HCT116 (cell line): ENCODE measurements around the gene ELAVL2. TPM values are rescaled to one million over a fixed set of nuclear protein-coding genes. Genes with fewer than 3 reads are reported as not detected.

ENCODE experiments used
- ATAC-seq: fragments of 200-7000 bp; cut with Tn5 transposase; 2 replicates; pipeline ENCODE4 v1.9.1; 2020; ENCODE audit warnings: mild to moderate bottlenecking, moderate library complexity
- BruUV-seq: library from RNA; stranded (reverse); fragments of 400-500 nt; replicated peaks from 2 replicates; lab custom pipeline; 2021; lab: Mats Ljungman, UMichigan
- CTCF ChIA-PET: fragments of 300-600 bp; sonication (Branson Sonifier 250); formaldehyde crosslinking; loops from one replicate; lab custom pipeline; 2021; ENCODE audit warnings: antibody characterized with exemption; lab: Charles Lee
- POLR2A ChIA-PET: fragments of 300-600, 350-600 bp; sonication (Branson Sonifier 250); formaldehyde crosslinking; loops from one replicate; lab custom pipeline; 2021; ENCODE audit warnings: antibody characterized with exemption; lab: Charles Lee
- RAD21 ChIA-PET, 2 experiments: fragments of 300-600 bp; sonication (Branson Sonifier 250); formaldehyde crosslinking; loops; one replicate each; lab custom pipeline; 2023; ENCODE audit warnings: low total read pairs in 2 of 2; ENCODE audit not compliant: uncharacterized antibody in 2 of 2, unreplicated experiment in 2 of 2, low non-redundant PET in 1 of 2; lab: Charles Lee
- DNase-seq: peaks from one replicate; pipeline ENCODE4 v3.0.0-alpha.2; 2010; ENCODE audit warnings: low read depth, low spot score
- H2AFZ ChIP-seq: fragments of 200-600 bp; shearing (Covaris generic), sonication (generic); 2 replicates; pipeline ENCODE4 v1.6.1; 2017; ENCODE audit warnings: low read depth, mixed run types, mixed read lengths, antibody characterized with exemption, low read length; ENCODE audit not compliant: poor library complexity, severe bottlenecking
- H3K27ac ChIP-seq: 2 replicates; pipeline ENCODE4 v1.5.1; 2012; ENCODE audit warnings: low read depth, low read length
- H3K27me3 ChIP-seq: fragments of 200-600 bp; sonication (generic); 2 replicates; pipeline ENCODE4 v1.6.1; 2016; ENCODE audit warnings: mixed run types, low read length, mixed read lengths; ENCODE audit not compliant: insufficient read depth
- H3K36me3 ChIP-seq, 2 experiments: fragments of 200-500 bp in 1 of 2; fragments of 200-600 bp in 1 of 2; sonication (Bioruptor generic) in 1 of 2; sonication (generic) in 1 of 2; 2 replicates each; pipeline versions ENCODE4 v1.5.1 to v1.6.1; 2014 to 2016; ENCODE audit warnings: low read length in 2 of 2, inconsistent platforms in 1 of 2, mixed read lengths in 1 of 2, mixed run types in 1 of 2; ENCODE audit not compliant: insufficient read depth in 2 of 2, control insufficient read depth in 1 of 2
- H3K4me1 ChIP-seq, 2 experiments: fragments of 200-600 bp in 1 of 2; sonication (generic) in 1 of 2; 2 replicates each; pipeline versions ENCODE4 v1.5.1 to v1.6.1; 2012 to 2017; ENCODE audit warnings: low read length in 2 of 2, inconsistent platforms in 1 of 2, mild to moderate bottlenecking in 1 of 2, mixed read lengths in 1 of 2, mixed run types in 1 of 2, moderate library complexity in 1 of 2; ENCODE audit not compliant: insufficient read depth in 2 of 2, control insufficient read depth in 1 of 2
- H3K4me2 ChIP-seq: fragments of 200-600 bp; sonication (generic); 2 replicates; pipeline ENCODE4 v1.6.1; 2017; ENCODE audit warnings: mixed run types, low read length, mixed read lengths
- H3K4me3 ChIP-seq, 2 experiments: fragments of 200-600 bp in 1 of 2; sonication (generic) in 1 of 2; replicated peaks in 1 of 2; 2 replicates each; pipeline ENCODE4 v1.5.1; 2011 to 2016; ENCODE audit warnings: low read length in 2 of 2, control low read depth in 1 of 2, low read depth in 1 of 2, mild to moderate bottlenecking in 1 of 2, mixed read lengths in 1 of 2, mixed run types in 1 of 2
- H3K79me2 ChIP-seq: fragments of 200-600 bp; sonication (generic); 2 replicates; pipeline ENCODE4 v1.6.1; 2017; ENCODE audit warnings: mild to moderate bottlenecking, mixed run types, low read length, moderate library complexity, mixed read lengths; ENCODE audit not compliant: insufficient read depth
- H3K9ac ChIP-seq: fragments of 200-600 bp; sonication (generic); 2 replicates; pipeline ENCODE4 v1.6.1; 2016; ENCODE audit warnings: low read length, mixed read lengths
- H3K9me2 ChIP-seq: fragments of 200-600 bp; sonication (generic), shearing (Covaris generic); 2 replicates; pipeline ENCODE4 v1.6.1; 2017; ENCODE audit warnings: mixed run types, mild to moderate bottlenecking, moderate library complexity; ENCODE audit not compliant: insufficient read depth
- H3K9me3 ChIP-seq, 2 experiments: fragments of 200-500 bp in 1 of 2; fragments of 200-600 bp in 1 of 2; sonication (Bioruptor generic) in 1 of 2; sonication (generic) in 1 of 2; 2 replicates each; pipeline ENCODE4 v1.6.1; 2014 to 2017; ENCODE audit warnings: low read length in 2 of 2, mixed read lengths in 2 of 2, inconsistent platforms in 1 of 2, low read depth in 1 of 2, mild to moderate bottlenecking in 1 of 2, mixed run types in 1 of 2, moderate library complexity in 1 of 2; ENCODE audit not compliant: control insufficient read depth in 1 of 2, insufficient read depth in 1 of 2
- H4K20me1 ChIP-seq: fragments of 200-600 bp; sonication (generic), shearing (Covaris generic); 2 replicates; pipeline ENCODE4 v1.6.1; 2017; ENCODE audit warnings: mixed run types, mild to moderate bottlenecking, moderate library complexity; ENCODE audit not compliant: insufficient read depth
- CBX3 ChIP-seq: IDR thresholded peaks from 2 replicates; pipeline ENCODE4 v1.6.1; 2012; ENCODE audit warnings: low read depth
- EZH2phosphoT487 ChIP-seq: fragments of 200-600 bp; IDR thresholded peaks from 2 replicates; pipeline ENCODE4 v1.6.1; 2018; ENCODE audit warnings: antibody characterized with exemption, borderline replicate concordance
- FOSL1 ChIP-seq: IDR thresholded peaks from 2 replicates; pipeline ENCODE4 v1.6.1; 2012; ENCODE audit warnings: low read depth
- POLR2AphosphoS5 ChIP-seq: IDR thresholded peaks from 2 replicates; pipeline ENCODE4 v1.6.1; 2011; ENCODE audit warnings: mild to moderate bottlenecking, low read depth, low read length, moderate library complexity
- SP1 ChIP-seq: IDR thresholded peaks from 2 replicates; pipeline ENCODE4 v1.6.1; 2012; ENCODE audit warnings: low read depth
- SRF ChIP-seq: IDR thresholded peaks from 2 replicates; pipeline ENCODE4 v1.6.1; 2012; ENCODE audit warnings: low read depth
- ZFX ChIP-seq: fragments of 450-650 bp; IDR thresholded peaks from 2 replicates; pipeline ENCODE4 v1.6.1; 2017
- intact Hi-C: fragments of 100-400 bp; cut with micrococcal nuclease; formaldehyde crosslinking; loops from 2 replicates; pipeline ENCODE4 v1.10.0; 2022
- total RNA-seq: library from RNA; stranded (reverse); gene quantifications from one replicate; pipeline ENCODE4 v1.2.1, GENCODE V29; 2021; ENCODE audit not compliant: unreplicated experiment
- TF ChIP-seq, protein P1 (sequence below): IDR thresholded peaks from 2 replicates; pipeline ENCODE4 v1.6.1; 2012
- TF ChIP-seq, protein P2 (sequence below): IDR thresholded peaks from 2 replicates; pipeline ENCODE4 v1.6.1; 2011; ENCODE audit warnings: mild to moderate bottlenecking, low read length, moderate library complexity; ENCODE audit not compliant: insufficient replicate concordance; ENCODE audit errors: extremely low read depth

ELAVL2 gene
- total RNA-seq, 1 experiment from 2014 or later, result not detected

DNA sequence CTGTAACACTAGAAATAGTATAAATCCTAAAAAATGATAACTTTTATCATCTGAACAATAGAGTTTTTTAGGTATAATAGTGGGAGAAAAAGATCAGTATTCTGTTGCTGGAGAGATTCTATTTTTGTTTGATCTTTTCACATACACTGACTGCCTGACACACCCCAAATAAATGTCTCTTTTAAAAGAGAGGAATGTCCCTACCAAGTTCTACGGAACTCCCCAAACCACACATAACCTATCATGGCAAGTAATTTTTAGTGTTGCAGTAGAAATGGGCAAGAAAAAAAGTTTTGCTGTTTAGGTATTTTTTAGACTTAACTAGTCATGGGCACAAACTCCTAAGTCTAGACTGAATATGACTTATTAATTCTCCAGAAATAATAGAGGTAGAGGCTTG is 139.1 kb downstream of the ELAVL2 start:
- peaks cover 0 to 32% of the 10 kb centered on the region in 2 experiments; a peak in 3 of 4 replicates for H3K9me3 ChIP-seq
- BruUV-seq, result no TSS peak
- no peaks in the 10 kb centered on the region for H4K20me1 ChIP-seq
- H3K4me2 ChIP-seq, result no peak overlapping the region
- H3K79me2 ChIP-seq, result no peaks in the 10 kb centered on the region
- H2AFZ ChIP-seq, result no peak overlapping the region
- H3K36me3 ChIP-seq, result no peaks in the 10 kb centered on the region
- DNase-seq (no peak), ATAC-seq (no peak)
- no peak for TF ChIP-seq SP1
- no peak for TF ChIP-seq ZFX
- TF ChIP-seq SRF, result no peak
- TF ChIP-seq POLR2AphosphoS5, result no peak
- TF ChIP-seq, protein P1, sequence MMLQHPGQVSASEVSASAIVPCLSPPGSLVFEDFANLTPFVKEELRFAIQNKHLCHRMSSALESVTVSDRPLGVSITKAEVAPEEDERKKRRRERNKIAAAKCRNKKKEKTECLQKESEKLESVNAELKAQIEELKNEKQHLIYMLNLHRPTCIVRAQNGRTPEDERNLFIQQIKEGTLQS, result no peak
- no peak for TF ChIP-seq CBX3
- H3K9me2 ChIP-seq, result no peaks in the 10 kb centered on the region
- POLR2A ChIA-PET, result no interaction called here
- no peaks in the 10 kb centered on the region for H3K4me1 ChIP-seq
- CTCF ChIA-PET, result no interaction called here
- H3K4me3 ChIP-seq, result no peak overlapping the region
- H3K9ac ChIP-seq, result no peak overlapping the region
- RAD21 ChIA-PET, result no interaction called here
- H3K27me3 ChIP-seq, result no peaks in the 10 kb centered on the region
- no peak overlapping the region for H3K27ac ChIP-seq
- intact Hi-C loops, result no loop called here

DNA sequence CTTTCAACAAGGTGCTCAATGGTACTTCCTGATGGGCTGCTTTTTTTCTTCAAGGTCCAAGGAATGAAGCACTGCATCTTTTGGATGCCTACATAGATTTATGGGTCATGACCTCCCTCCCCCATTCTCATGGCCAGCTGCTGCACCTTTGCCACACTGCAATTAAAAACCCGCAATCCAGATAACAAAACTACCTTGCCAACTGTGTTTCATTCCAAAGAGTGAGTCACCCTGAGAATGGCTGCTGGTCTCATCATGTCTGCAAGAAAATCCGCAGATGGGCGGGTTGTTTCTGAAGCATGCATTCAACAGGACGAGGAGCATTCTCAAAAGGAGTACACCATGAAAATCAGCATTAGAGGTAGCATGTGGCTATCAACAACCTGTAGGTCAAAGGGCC is 139.8 kb downstream of the ELAVL2 start:
- POLR2A ChIA-PET, result no interaction called here
- ATAC-seq, result no peak
- TF ChIP-seq, protein P2, sequence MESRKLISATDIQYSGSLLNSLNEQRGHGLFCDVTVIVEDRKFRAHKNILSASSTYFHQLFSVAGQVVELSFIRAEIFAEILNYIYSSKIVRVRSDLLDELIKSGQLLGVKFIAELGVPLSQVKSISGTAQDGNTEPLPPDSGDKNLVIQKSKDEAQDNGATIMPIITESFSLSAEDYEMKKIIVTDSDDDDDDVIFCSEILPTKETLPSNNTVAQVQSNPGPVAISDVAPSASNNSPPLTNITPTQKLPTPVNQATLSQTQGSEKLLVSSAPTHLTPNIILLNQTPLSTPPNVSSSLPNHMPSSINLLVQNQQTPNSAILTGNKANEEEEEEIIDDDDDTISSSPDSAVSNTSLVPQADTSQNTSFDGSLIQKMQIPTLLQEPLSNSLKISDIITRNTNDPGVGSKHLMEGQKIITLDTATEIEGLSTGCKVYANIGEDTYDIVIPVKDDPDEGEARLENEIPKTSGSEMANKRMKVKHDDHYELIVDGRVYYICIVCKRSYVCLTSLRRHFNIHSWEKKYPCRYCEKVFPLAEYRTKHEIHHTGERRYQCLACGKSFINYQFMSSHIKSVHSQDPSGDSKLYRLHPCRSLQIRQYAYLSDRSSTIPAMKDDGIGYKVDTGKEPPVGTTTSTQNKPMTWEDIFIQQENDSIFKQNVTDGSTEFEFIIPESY, result no peak
- TF ChIP-seq FOSL1 (no peak), EZH2phosphoT487 (no peak)
- TF ChIP-seq, all 23 proteins: peak for 0
- H3K36me3 ChIP-seq, result no peaks in the 10 kb centered on the region
- BruUV-seq, result no TSS peak
- H4K20me1 ChIP-seq, result no peaks in the 10 kb centered on the region
- H3K4me1 ChIP-seq, result no peaks in the 10 kb centered on the region
- no peaks in the 10 kb centered on the region for H3K9me2 ChIP-seq
- no peak for DNase-seq
- H3K4me3 ChIP-seq, result no peak overlapping the region
- no peak overlapping the region for H3K27ac ChIP-seq
- H3K4me2 ChIP-seq, result no peak overlapping the region
- H3K27me3 ChIP-seq, result no peaks in the 10 kb centered on the region
- H3K9ac ChIP-seq, result no peak overlapping the region
- RAD21 ChIA-PET, result no interaction called here
- no peak overlapping the region for H2AFZ ChIP-seq
- H3K79me2 ChIP-seq, result no peaks in the 10 kb centered on the region
- intact Hi-C loops, result no loop called here
- CTCF ChIA-PET, result no interaction called here
- peaks cover 0 to 32% of the 10 kb centered on the region in 2 experiments; a peak in 3 of 4 replicates for H3K9me3 ChIP-seq
